ENCODE measurements around the gene KANSL2. TPM values are rescaled to one million over a fixed set of nuclear protein-coding genes. Genes with fewer than 3 reads are reported as not detected.

Gene KANSL2
- total RNA-seq, 1 experiment from 2014 or later, result 56.6 TPM

GRCh38 chr12:48696626-48697025, 14.6 kb upstream of the KANSL2 start:
- Histone ChIP-seq H2BK12ac (ENCODE audit: insufficient read length, low read depth, low read length) (no peak overlapping the region), H3T11ph (ENCODE audit: low read length) (no peak overlapping the region), H2BK5ac (ENCODE audit: insufficient read length, low read length) (no peak overlapping the region), H4K91ac (ENCODE audit: insufficient read length, low read depth, low read length) (no peak overlapping the region), H3K23me2 (ENCODE audit: insufficient read length, low read depth, low read length, poor library complexity, severe bottlenecking) (no peaks in the 10 kb centered on the region), H3K27me3 (ENCODE audit: insufficient read depth, low read length) (no peaks in the 10 kb centered on the region), H3K27ac (ENCODE audit: insufficient read length, low read depth, low read length) (no peak overlapping the region), H3K23ac (ENCODE audit: insufficient read length, low read depth, low read length) (no peak overlapping the region), H4K20me1 (ENCODE audit: control insufficient read depth, insufficient read depth, insufficient read length) (no peaks in the 10 kb centered on the region), H3K9me3 (ENCODE audit: control insufficient read depth, low read depth, low read length) (no peaks in the 10 kb centered on the region), H3K79me2 (ENCODE audit: insufficient read depth, low read length) (0 out of 2 replicates have a peak, but pooled peaks cover 2% of the 10 kb centered on the region), H3K18ac (ENCODE audit: insufficient read length, low read depth, low read length) (no peak overlapping the region), H2BK120ac (ENCODE audit: low read depth, low read length, poor library complexity, severe bottlenecking) (no peak overlapping the region), H3K56ac (ENCODE audit: insufficient read length, low read depth, low read length) (no peak overlapping the region), H2AK5ac (ENCODE audit: insufficient read length, low read length) (no peak overlapping the region), H3K4ac (ENCODE audit: low read depth, low read length) (no peak overlapping the region), H2BK15ac (ENCODE audit: low read depth, low read length) (no peak overlapping the region), H3K9ac (ENCODE audit: extremely low read depth, insufficient read length, low read length) (no peak overlapping the region), H4K5ac (ENCODE audit: insufficient read length, low read depth, low read length) (no peak overlapping the region), H3K4me1 (ENCODE audit: insufficient read depth, low read length) (no peaks in the 10 kb centered on the region), H3K14ac (ENCODE audit: insufficient read depth, low read length) (no peak overlapping the region), H4K8ac (replicated peaks; ENCODE audit: insufficient read length, low read depth, low read length) (no peak overlapping the region), H3K79me1 (ENCODE audit: insufficient read depth, low read depth, low read length, poor library complexity, severe bottlenecking) (peaks cover 4% of the 10 kb centered on the region), H2BK20ac (ENCODE audit: low read depth, low read length, poor library complexity, severe bottlenecking) (no peak overlapping the region), H3K4me2 (ENCODE audit: insufficient read depth, insufficient read length, low read length) (no peak overlapping the region), H2AFZ (ENCODE audit: low read length) (no peak overlapping the region)
- WGBS (ENCODE audit: extremely low coverage, insufficient read length, low lambda C conversion rate), result no CpG with 5 or more reads among the region's 5 CpGs
- Mint-ChIP-seq H3K4me3 (no peak overlapping the region), H3K9me3 (no peaks in the 10 kb centered on the region), H3K27ac (no peak overlapping the region; a peak in 1 of 7 replicates), H3K4me1 (no peaks in the 10 kb centered on the region), H3K36me3 (ENCODE audit: insufficient read depth in 1 of 3, low read depth in 3 of 3) (peaks cover 31 to 77% (median 74%) of the 10 kb centered on the region in 3 experiments; a peak in 6 of 7 replicates), H3K27me3 (ENCODE audit: low read depth) (no peaks in the 10 kb centered on the region)
- TF ChIP-seq CTCF (conservative IDR thresholded peaks at IDR 0.05), result no peak
- DNase-seq, result no peak

All from H9 (cell line).